Ammon's horn (tissue), 1 donor: ENCODE measurements around the gene ITGB2.
A peak's percentile ranks its signal among the peaks of the same experiment; 100 is the strongest.

Experiments used
- DNase-seq: peaks from one replicate; pipeline ENCODE4 v3.0.0-alpha.2; 2016; ENCODE audit warnings: low spot score

The ITGB2 gene

GRCh38 chr21:44920694-44921604 is at the start of gene ITGB2:
TSS of gene ITGB2 (minus strand) at chr21:44920899. CDS start at chr21:44910782, 10,117 bp downstream.
- DNase-seq = peak; percentile 62

- DNase-seq = no peak
These were observed 49.4 kb upstream of the ITGB2 start for GRCh38 chr21:44969931-44970755.

- DNase-seq = no peak
These were observed 48.5 kb upstream of the ITGB2 start for GRCh38 chr21:44969066-44969670.

GRCh38 chr21:44967082-44968047 is 46.7 kb upstream of the ITGB2 start:
- no peak for DNase-seq

GRCh38 chr21:44966135-44967081 is 45.7 kb upstream of the ITGB2 start:
- peak; percentile 43 for DNase-seq

- DNase-seq = no peak
These were observed 44.7 kb upstream of the ITGB2 start for GRCh38 chr21:44965251-44966022.

GRCh38 chr21:44964381-44964780 is 43.7 kb upstream of the ITGB2 start:
- no peak for DNase-seq

GRCh38 chr21:44962403-44962966 is 41.8 kb upstream of the ITGB2 start:
- no peak for DNase-seq

GRCh38 chr21:44960141-44961092 is 39.7 kb upstream of the ITGB2 start:
- no peak for DNase-seq

- no peak for DNase-seq
These were observed 38.8 kb upstream of the ITGB2 start for GRCh38 chr21:44959376-44960091.

GRCh38 chr21:44958471-44959191 is 37.9 kb upstream of the ITGB2 start:
- DNase-seq = no peak

- no peak for DNase-seq
These were observed 37.3 kb upstream of the ITGB2 start for GRCh38 chr21:44957901-44958451.

GRCh38 chr21:44957047-44957831 is 36.5 kb upstream of the ITGB2 start:
- no peak for DNase-seq

- no peak for DNase-seq
These were observed 35.8 kb upstream of the ITGB2 start for GRCh38 chr21:44956356-44957046.

GRCh38 chr21:44955798-44956175 is 35.1 kb upstream of the ITGB2 start:
- no peak for DNase-seq
